NB4 (cell line): Measurements from ENCODE around the gene GNAT2.

Experiments used
- DNase-seq: peaks from one replicate; pipeline ENCODE4 v3.0.0; 2010; ENCODE audit warnings: low read depth
- H3K4me3 ChIP-seq: one replicate; pipeline ENCODE4 v1.5.1; 2011; ENCODE audit warnings: mild to moderate bottlenecking, low read depth, low read length, moderate library complexity
- MAX ChIP-seq: IDR thresholded peaks from 2 replicates; pipeline ENCODE4 v1.6.1; 2011; ENCODE audit warnings: low read depth, low read length
- MYC ChIP-seq: IDR thresholded peaks from 2 replicates; pipeline ENCODE4 v1.6.1; 2011; ENCODE audit warnings: low read depth, low read length
- POLR2A ChIP-seq: IDR thresholded peaks from 2 replicates; pipeline ENCODE4 v1.6.1; 2011; ENCODE audit warnings: mild to moderate bottlenecking; ENCODE audit not compliant: insufficient read length; ENCODE audit errors: extremely low read depth
- TF ChIP-seq, protein P1 (sequence below): IDR thresholded peaks from one replicate; pipeline ENCODE4 v1.5.1; 2012; ENCODE audit warnings: low read depth, low read length

GNAT2 gene

DNA sequence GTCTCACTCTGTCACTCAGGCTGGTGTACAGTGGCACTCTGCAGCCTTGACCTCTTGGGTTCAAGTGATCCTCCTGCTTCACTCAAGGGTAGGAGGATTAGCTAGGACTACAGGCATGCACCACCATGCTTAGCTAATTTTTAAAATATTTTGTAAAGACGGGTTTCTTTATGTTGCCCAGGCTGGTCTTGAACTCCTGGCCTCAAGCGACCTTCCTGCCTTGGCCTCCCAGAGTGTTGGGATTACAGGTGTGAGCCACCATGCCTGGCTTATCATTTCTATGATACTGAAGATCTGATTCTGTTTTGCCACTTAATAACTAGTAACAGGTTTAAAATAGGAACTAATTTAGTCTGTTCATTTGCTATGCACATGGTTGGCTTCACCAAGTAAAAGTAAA is 37.4 kb downstream of the GNAT2 start:
- TF ChIP-seq POLR2A (no peak), MAX (no peak)
- TF ChIP-seq, protein P1, sequence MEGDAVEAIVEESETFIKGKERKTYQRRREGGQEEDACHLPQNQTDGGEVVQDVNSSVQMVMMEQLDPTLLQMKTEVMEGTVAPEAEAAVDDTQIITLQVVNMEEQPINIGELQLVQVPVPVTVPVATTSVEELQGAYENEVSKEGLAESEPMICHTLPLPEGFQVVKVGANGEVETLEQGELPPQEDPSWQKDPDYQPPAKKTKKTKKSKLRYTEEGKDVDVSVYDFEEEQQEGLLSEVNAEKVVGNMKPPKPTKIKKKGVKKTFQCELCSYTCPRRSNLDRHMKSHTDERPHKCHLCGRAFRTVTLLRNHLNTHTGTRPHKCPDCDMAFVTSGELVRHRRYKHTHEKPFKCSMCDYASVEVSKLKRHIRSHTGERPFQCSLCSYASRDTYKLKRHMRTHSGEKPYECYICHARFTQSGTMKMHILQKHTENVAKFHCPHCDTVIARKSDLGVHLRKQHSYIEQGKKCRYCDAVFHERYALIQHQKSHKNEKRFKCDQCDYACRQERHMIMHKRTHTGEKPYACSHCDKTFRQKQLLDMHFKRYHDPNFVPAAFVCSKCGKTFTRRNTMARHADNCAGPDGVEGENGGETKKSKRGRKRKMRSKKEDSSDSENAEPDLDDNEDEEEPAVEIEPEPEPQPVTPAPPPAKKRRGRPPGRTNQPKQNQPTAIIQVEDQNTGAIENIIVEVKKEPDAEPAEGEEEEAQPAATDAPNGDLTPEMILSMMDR, result no peak

DNA sequence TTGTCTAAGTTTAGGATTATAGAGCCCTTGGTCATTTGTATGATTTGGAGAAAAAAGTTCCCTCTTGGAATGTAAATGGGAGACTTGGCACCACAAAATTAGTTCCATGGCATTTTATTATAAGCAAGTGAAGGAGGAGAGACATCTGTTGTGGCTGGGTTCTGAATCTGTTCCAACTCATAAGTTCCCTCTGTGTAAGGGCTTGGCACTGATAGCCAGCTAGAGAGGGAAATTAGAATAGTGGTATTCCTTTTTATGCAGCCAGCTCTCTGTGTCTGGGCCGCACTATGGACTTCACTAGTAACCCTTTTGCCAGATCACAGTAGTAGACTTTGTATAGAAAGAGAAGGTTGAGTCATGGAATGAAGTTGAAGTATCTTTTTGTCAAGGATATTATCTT is 39.9 kb downstream of the GNAT2 start:
- no peak for DNase-seq
- no peak overlapping the region for H3K4me3 ChIP-seq
- TF ChIP-seq MAX (no peak), POLR2A (no peak), MYC (no peak)
- TF ChIP-seq, protein P1, result no peak

More for the DNA sequence above, 37.4 kb downstream of the GNAT2 start:
- no peak for DNase-seq
- no peak overlapping the region for H3K4me3 ChIP-seq

GRCh38 chr1:109578947-109579443 is 40.4 kb downstream of the GNAT2 start:
- no peak for TF ChIP-seq MAX
- TF ChIP-seq, protein P1, result no peak
- no peak for TF ChIP-seq MYC
- TF ChIP-seq POLR2A, result no peak
- H3K4me3 ChIP-seq, result no peak overlapping the region
- no peak for DNase-seq

GRCh38 chr1:109573785-109574184 is 45.6 kb downstream of the GNAT2 start:
- no peak for TF ChIP-seq POLR2A
- TF ChIP-seq MYC, result no peak
- no peak for TF ChIP-seq MAX
- TF ChIP-seq, protein P1, result no peak
- no peak overlapping the region for H3K4me3 ChIP-seq
- peak; percentile 9 for DNase-seq

DNA sequence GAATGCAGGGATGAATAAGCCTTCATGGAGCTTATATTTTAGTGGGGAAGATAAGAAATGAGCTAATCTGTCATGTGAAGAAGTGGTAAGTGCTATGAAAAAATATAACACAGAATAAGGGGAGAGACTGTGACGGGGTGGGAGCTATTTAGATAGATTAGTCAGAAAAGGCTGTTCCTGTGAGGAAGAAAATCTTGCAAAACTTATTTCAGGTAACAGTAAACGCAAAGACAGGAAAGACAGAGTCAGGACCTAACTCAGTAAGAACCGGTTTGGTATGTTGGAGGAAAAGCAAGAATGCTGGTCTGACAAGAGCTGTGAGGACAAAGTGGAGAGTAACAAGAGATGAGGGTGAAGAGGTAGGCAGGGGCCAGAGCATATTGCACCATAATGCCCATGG is 49.0 kb downstream of the GNAT2 start:
- TF ChIP-seq POLR2A, result no peak
- TF ChIP-seq MYC, result no peak
- H3K4me3 ChIP-seq, result no peak overlapping the region
- DNase-seq, result no peak

DNA sequence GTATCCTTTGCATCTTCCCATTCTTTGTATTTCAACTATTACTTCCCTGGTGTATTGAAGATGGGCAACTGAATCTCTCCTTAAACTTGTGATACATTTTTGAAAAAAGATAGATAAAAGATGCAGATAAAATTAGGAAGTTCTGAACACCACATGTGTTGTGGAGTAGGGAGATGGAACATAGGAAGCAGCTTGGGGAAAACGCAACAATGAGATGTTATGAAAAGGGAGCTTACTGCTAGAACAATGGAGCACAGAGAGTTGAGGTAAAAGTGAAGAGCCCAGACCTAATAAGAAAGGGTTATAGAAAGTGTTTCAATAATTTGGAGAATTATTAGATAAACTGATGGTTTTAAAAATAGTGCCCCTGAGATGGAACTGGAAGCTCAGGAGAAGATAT is 50.1 kb downstream of the GNAT2 start:
- TF ChIP-seq POLR2A (no peak), MYC (no peak), MAX (no peak)
- TF ChIP-seq, protein P1, result no peak
- no peak overlapping the region for H3K4me3 ChIP-seq
- no peak for DNase-seq
